ENCODE results near the gene IRS1.

The IRS1 gene

GRCh38 chr2:226715347-226715990, 84.2 kb downstream of the IRS1 start:
- H3K4me3 ChIP-seq (ENCODE audit: low read depth in 1 of 2, low read length in 2 of 2): no peak overlapping the region
- no peak overlapping the region for H3K27ac ChIP-seq (ENCODE audit: low read depth, low read length)
- no peak overlapping the region for H3K9ac ChIP-seq (ENCODE audit: low read length)
- no peaks in the 10 kb centered on the region for H3K9me3 ChIP-seq (ENCODE audit: low read length)
- H3K4me1 ChIP-seq (ENCODE audit: insufficient read depth, low read length): no peaks in the 10 kb centered on the region
- H3K27me3 ChIP-seq (ENCODE audit: control insufficient read depth in 1 of 2, insufficient read depth in 2 of 2, low read length in 2 of 2): no peaks in the 10 kb centered on the region
- no peaks in the 10 kb centered on the region for H3K36me3 ChIP-seq (ENCODE audit: insufficient read depth, low read length)

- no peak overlapping the region for H3K4me3 ChIP-seq (ENCODE audit: low read depth in 1 of 2, low read length in 2 of 2)
- no peak overlapping the region for H3K9ac ChIP-seq (ENCODE audit: low read length)
Observed at GRCh38 chr2:226712941-226713340, 86.7 kb downstream of the IRS1 start.

GRCh38 chr2:226711606-226712296, 87.9 kb downstream of the IRS1 start:
- H3K4me1 ChIP-seq (ENCODE audit: insufficient read depth, low read length): no peaks in the 10 kb centered on the region
- H3K4me3 ChIP-seq (ENCODE audit: low read depth in 1 of 2, low read length in 2 of 2): no peak overlapping the region
- H3K27ac ChIP-seq (ENCODE audit: low read depth, low read length): no peak overlapping the region
- no peaks in the 10 kb centered on the region for H3K36me3 ChIP-seq (ENCODE audit: insufficient read depth, low read length)
- no peaks in the 10 kb centered on the region for H3K9me3 ChIP-seq (ENCODE audit: low read length)
- H3K27me3 ChIP-seq (ENCODE audit: control insufficient read depth in 1 of 2, insufficient read depth in 2 of 2, low read length in 2 of 2): no peaks in the 10 kb centered on the region
- no peak overlapping the region for H3K9ac ChIP-seq (ENCODE audit: low read length)

More at GRCh38 chr2:226712941-226713340, 86.7 kb downstream of the IRS1 start:
- no peaks in the 10 kb centered on the region for H3K4me1 ChIP-seq (ENCODE audit: insufficient read depth, low read length)
- no peaks in the 10 kb centered on the region for H3K27me3 ChIP-seq (ENCODE audit: control insufficient read depth in 1 of 2, insufficient read depth in 2 of 2, low read length in 2 of 2)
- no peaks in the 10 kb centered on the region for H3K9me3 ChIP-seq (ENCODE audit: low read length)
- no peak overlapping the region for H3K27ac ChIP-seq (ENCODE audit: low read depth, low read length)
- no peaks in the 10 kb centered on the region for H3K36me3 ChIP-seq (ENCODE audit: insufficient read depth, low read length)

GRCh38 chr2:226707499-226707898, 92.1 kb downstream of the IRS1 start:
- no peaks in the 10 kb centered on the region for H3K27me3 ChIP-seq (ENCODE audit: control insufficient read depth in 1 of 2, insufficient read depth in 2 of 2, low read length in 2 of 2)
- no peak overlapping the region for H3K27ac ChIP-seq (ENCODE audit: low read depth, low read length)
- no peaks in the 10 kb centered on the region for H3K9me3 ChIP-seq (ENCODE audit: low read length)

GRCh38 chr2:226705965-226706364, 93.7 kb downstream of the IRS1 start:
- no peaks in the 10 kb centered on the region for H3K27me3 ChIP-seq (ENCODE audit: control insufficient read depth in 1 of 2, insufficient read depth in 2 of 2, low read length in 2 of 2)
- H3K4me3 ChIP-seq (ENCODE audit: low read depth in 1 of 2, low read length in 2 of 2): no peak overlapping the region
- H3K9me3 ChIP-seq (ENCODE audit: low read length): no peaks in the 10 kb centered on the region
- no peak overlapping the region for H3K27ac ChIP-seq (ENCODE audit: low read depth, low read length)
- no peak overlapping the region for H3K9ac ChIP-seq (ENCODE audit: low read length)
- no peaks in the 10 kb centered on the region for H3K36me3 ChIP-seq (ENCODE audit: insufficient read depth, low read length)
- H3K4me1 ChIP-seq (ENCODE audit: insufficient read depth, low read length): peaks cover 4% of the 10 kb centered on the region

More at GRCh38 chr2:226707499-226707898, 92.1 kb downstream of the IRS1 start:
- Histone ChIP-seq H3K4me1 (ENCODE audit: insufficient read depth, low read length) (no peaks in the 10 kb centered on the region), H3K4me3 (ENCODE audit: low read depth in 1 of 2, low read length in 2 of 2) (no peak overlapping the region), H3K36me3 (ENCODE audit: insufficient read depth, low read length) (no peaks in the 10 kb centered on the region), H3K9ac (ENCODE audit: low read length) (no peak overlapping the region)

- H3K27ac ChIP-seq (ENCODE audit: low read depth, low read length): no peak overlapping the region
- H3K4me1 ChIP-seq (ENCODE audit: insufficient read depth, low read length): peaks cover 4% of the 10 kb centered on the region
- no peak overlapping the region for H3K4me3 ChIP-seq (ENCODE audit: low read depth in 1 of 2, low read length in 2 of 2)
- H3K27me3 ChIP-seq (ENCODE audit: control insufficient read depth in 1 of 2, insufficient read depth in 2 of 2, low read length in 2 of 2): no peaks in the 10 kb centered on the region
- no peak overlapping the region for H3K9ac ChIP-seq (ENCODE audit: low read length)
- H3K36me3 ChIP-seq (ENCODE audit: insufficient read depth, low read length): no peaks in the 10 kb centered on the region
- no peaks in the 10 kb centered on the region for H3K9me3 ChIP-seq (ENCODE audit: low read length)
Observed at GRCh38 chr2:226705133-226705886, 94.3 kb downstream of the IRS1 start.

- H3K9me3 ChIP-seq (ENCODE audit: low read length): no peaks in the 10 kb centered on the region
- no peaks in the 10 kb centered on the region for H3K36me3 ChIP-seq (ENCODE audit: insufficient read depth, low read length)
- no peak overlapping the region for H3K9ac ChIP-seq (ENCODE audit: low read length)
- no peaks in the 10 kb centered on the region for H3K27me3 ChIP-seq (ENCODE audit: control insufficient read depth in 1 of 2, insufficient read depth in 2 of 2, low read length in 2 of 2)
- H3K4me3 ChIP-seq (ENCODE audit: low read depth in 1 of 2, low read length in 2 of 2): no peak overlapping the region
- H3K4me1 ChIP-seq (ENCODE audit: insufficient read depth, low read length): peaks cover 10% of the 10 kb centered on the region
- no peak overlapping the region for H3K27ac ChIP-seq (ENCODE audit: low read depth, low read length)
Observed at GRCh38 chr2:226703514-226703913, 96.1 kb downstream of the IRS1 start.

- H3K9ac ChIP-seq (ENCODE audit: low read length): no peak overlapping the region
- no peaks in the 10 kb centered on the region for H3K36me3 ChIP-seq (ENCODE audit: insufficient read depth, low read length)
- H3K4me3 ChIP-seq (ENCODE audit: low read depth in 1 of 2, low read length in 2 of 2): no peak overlapping the region
- peaks cover 10% of the 10 kb centered on the region for H3K4me1 ChIP-seq (ENCODE audit: insufficient read depth, low read length)
- no peaks in the 10 kb centered on the region for H3K9me3 ChIP-seq (ENCODE audit: low read length)
- no peaks in the 10 kb centered on the region for H3K27me3 ChIP-seq (ENCODE audit: control insufficient read depth in 1 of 2, insufficient read depth in 2 of 2, low read length in 2 of 2)
- no peak overlapping the region for H3K27ac ChIP-seq (ENCODE audit: low read depth, low read length)
Observed at GRCh38 chr2:226702376-226702775, 97.2 kb downstream of the IRS1 start.

GRCh38 chr2:226701052-226701451, 98.6 kb downstream of the IRS1 start:
- Histone ChIP-seq H3K9me3 (ENCODE audit: low read length) (no peaks in the 10 kb centered on the region), H3K27me3 (ENCODE audit: control insufficient read depth in 1 of 2, insufficient read depth in 2 of 2, low read length in 2 of 2) (no peaks in the 10 kb centered on the region), H3K4me1 (ENCODE audit: insufficient read depth, low read length) (peaks cover 10% of the 10 kb centered on the region), H3K27ac (ENCODE audit: low read depth, low read length) (no peak overlapping the region), H3K9ac (ENCODE audit: low read length) (no peak overlapping the region), H3K36me3 (ENCODE audit: insufficient read depth, low read length) (no peaks in the 10 kb centered on the region), H3K4me3 (ENCODE audit: low read depth in 1 of 2, low read length in 2 of 2) (no peak overlapping the region)

- no peaks in the 10 kb centered on the region for H3K9me3 ChIP-seq (ENCODE audit: low read length)
- H3K4me3 ChIP-seq (ENCODE audit: low read depth in 1 of 2, low read length in 2 of 2): no peak overlapping the region
- H3K36me3 ChIP-seq (ENCODE audit: insufficient read depth, low read length): no peaks in the 10 kb centered on the region
- H3K27me3 ChIP-seq (ENCODE audit: control insufficient read depth in 1 of 2, insufficient read depth in 2 of 2, low read length in 2 of 2): no peaks in the 10 kb centered on the region
- H3K4me1 ChIP-seq (ENCODE audit: insufficient read depth, low read length): peaks cover 10% of the 10 kb centered on the region
- H3K9ac ChIP-seq (ENCODE audit: low read length): no peak overlapping the region
- H3K27ac ChIP-seq (ENCODE audit: low read depth, low read length): no peak overlapping the region
Observed at GRCh38 chr2:226699321-226699720, 100.3 kb downstream of the IRS1 start.

GRCh38 chr2:226698671-226699070, 100.9 kb downstream of the IRS1 start:
- Histone ChIP-seq H3K36me3 (ENCODE audit: insufficient read depth, low read length) (no peaks in the 10 kb centered on the region), H3K27me3 (ENCODE audit: control insufficient read depth in 1 of 2, insufficient read depth in 2 of 2, low read length in 2 of 2) (no peaks in the 10 kb centered on the region), H3K4me1 (ENCODE audit: insufficient read depth, low read length) (peaks cover 10% of the 10 kb centered on the region), H3K4me3 (ENCODE audit: low read depth in 1 of 2, low read length in 2 of 2) (no peak overlapping the region), H3K9ac (ENCODE audit: low read length) (no peak overlapping the region), H3K27ac (ENCODE audit: low read depth, low read length) (no peak overlapping the region), H3K9me3 (ENCODE audit: low read length) (no peaks in the 10 kb centered on the region)

Measured in muscle layer of colon (tissue), 2 donors.